Measurements from ENCODE around the gene PALD1.

- TF ChIP-seq BCL3 (IDR thresholded peaks at IDR 0.05) (no peak), MAFK (IDR thresholded peaks at IDR 0.05; ENCODE audit: partially characterized antibody) (no peak), CTCF (IDR thresholded peaks at IDR 0.05) (no peak), SMC3 (IDR thresholded peaks at IDR 0.05) (no peak), RNF2 (IDR thresholded peaks at IDR 0.05; ENCODE audit: borderline replicate concordance, low read depth) (no peak), EP300 (IDR thresholded peaks at IDR 0.05) (no peak), EHMT2 (IDR thresholded peaks at IDR 0.05; ENCODE audit: low read depth) (no peak)
Observed at GRCh38 chr10:70601746-70602145, 123.2 kb downstream of the PALD1 start.

All from A549 (cell line).